Mammary epithelial cell (primary cell): ENCODE results near the gene IFITM5.

Experiments
- CTCF ChIP-seq, 2 donors: IDR thresholded peaks in 1 of 2; conservative IDR thresholded peaks in 1 of 2; 2 replicates each; pipeline ENCODE4 v1.5.1; 2011 to 2012; ENCODE audit warnings: inconsistent platforms in 2 of 2, low read length in 2 of 2, mild to moderate bottlenecking in 2 of 2, control low read depth in 1 of 2, low read depth in 1 of 2; ENCODE audit not compliant: insufficient read depth in 1 of 2; ENCODE audit errors: extremely low read depth in 1 of 2
- EZH2 ChIP-seq: IDR thresholded peaks from 2 replicates; pipeline ENCODE4 v1.6.1; 2012; ENCODE audit warnings: low read length, inconsistent platforms, borderline replicate concordance

DNA sequence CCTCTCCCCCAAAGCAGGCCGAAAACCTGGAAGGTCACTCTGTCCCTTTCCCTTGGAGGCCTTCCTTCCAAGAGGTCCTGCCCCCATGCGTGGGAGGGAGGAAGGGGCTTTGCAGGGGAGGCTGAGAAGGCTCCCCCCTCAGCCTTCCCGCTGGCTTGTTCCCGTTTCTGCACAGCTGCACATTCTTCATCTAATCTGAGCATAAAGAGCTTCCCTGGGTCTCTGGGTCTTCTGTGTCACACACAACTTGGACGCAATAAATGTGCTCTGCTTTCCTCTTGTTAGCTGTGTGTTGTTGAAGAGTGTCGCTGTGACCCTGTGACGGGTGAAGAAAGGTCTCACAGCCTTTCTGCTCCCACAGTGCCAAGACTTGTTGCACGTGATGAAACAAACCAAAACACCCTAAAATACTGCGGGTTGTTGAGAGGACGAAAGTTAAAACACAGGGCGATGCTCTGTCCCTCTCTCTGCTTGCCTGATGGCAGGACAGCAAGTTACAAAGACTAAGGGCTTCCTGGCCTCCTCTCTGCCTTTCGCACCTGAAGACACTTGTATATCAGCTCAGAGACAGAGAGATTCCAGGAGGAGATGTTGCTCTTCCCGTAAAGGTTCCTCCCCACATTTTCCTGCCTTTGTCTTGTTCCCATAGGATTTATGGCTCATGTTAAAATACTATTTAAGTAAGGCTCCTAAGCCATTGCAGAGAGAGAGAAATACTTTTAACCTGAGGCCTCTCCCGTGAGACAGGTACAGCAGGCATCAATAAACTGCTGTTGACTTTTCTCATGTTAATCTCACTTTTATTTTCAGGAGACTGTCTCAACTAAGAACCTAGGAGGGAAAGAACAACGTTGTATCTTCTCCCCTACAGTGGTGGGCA is 36.7 kb upstream of the IFITM5 start:
- TF ChIP-seq CTCF (conservative IDR thresholded peaks at IDR 0.05 in 1 of 2, IDR thresholded peaks at IDR 0.05 in 1 of 2; ENCODE audit: extremely low read depth in 1 of 2, insufficient read depth in 1 of 2, low read depth in 1 of 2, low read length in 2 of 2) (no peak), EZH2 (no peak)
